NOMO-1 (cell line): ENCODE data around the gene LMNA.
A peak's percentile ranks its signal among the peaks of the same experiment; 100 is the strongest.
"Not testable (repeated sequence)": the region's sequence is repeated elsewhere in the genome, so short reads cannot be mapped to it uniquely, and the experiment has no call there.

Experiments
- DNase-seq, 2 experiments: peaks; one replicate each; lab custom pipeline; 2025; ENCODE audit not compliant: unreplicated experiment in 2 of 2; lab: John Stamatoyannopoulos, UW

LMNA gene

GRCh38 chr1:156103521-156103947, 11.0 kb upstream of the LMNA start:
- DNase-seq, result no peak

- DNase-seq, result no peak
These were observed 10.3 kb upstream of the LMNA start for GRCh38 chr1:156104065-156104810.

GRCh38 chr1:156104861-156105832, 9.4 kb upstream of the LMNA start:
- no peak for DNase-seq

GRCh38 chr1:156106624-156107488, 7.7 kb upstream of the LMNA start:
- DNase-seq, result no peak

- DNase-seq, result no peak
These were observed 6.5 kb upstream of the LMNA start for GRCh38 chr1:156108057-156108456.

GRCh38 chr1:156108664-156109241, 5.8 kb upstream of the LMNA start:
- no peak for DNase-seq

GRCh38 chr1:156110252-156110651, 4.3 kb upstream of the LMNA start:
- DNase-seq, result no peak

GRCh38 chr1:156111355-156111962, 3.1 kb upstream of the LMNA start:
- no peak for DNase-seq

- no peak for DNase-seq
These were observed 2.0 kb upstream of the LMNA start for GRCh38 chr1:156112276-156113137.

GRCh38 chr1:156113282-156113950, 1.1 kb upstream of the LMNA start:
- no peak for DNase-seq

GRCh38 chr1:156114919-156115513, 505 bp downstream of the LMNA start:
- DNase-seq, result no peak

GRCh38 chr1:156115514-156116374, 1.2 kb downstream of the LMNA start:
- peak in 1 of 2 experiments; percentile 26 for DNase-seq

GRCh38 chr1:156116731-156117130, 2.2 kb downstream of the LMNA start:
- DNase-seq, result not testable (repeated sequence)

GRCh38 chr1:156117414-156118176, 3.1 kb downstream of the LMNA start:
- DNase-seq, result no peak

GRCh38 chr1:156118177-156118868, 3.8 kb downstream of the LMNA start:
- DNase-seq, result no peak
